Progenitor cell of endocrine pancreas (in vitro differentiated cells): Measurements from ENCODE around the gene ZMYND8. TPM values are rescaled to one million over a fixed set of nuclear protein-coding genes. Genes with fewer than 3 reads are reported as not detected.
"Not testable (repeated sequence)": the region's sequence is repeated elsewhere in the genome, so short reads cannot be mapped to it uniquely, and the experiment has no call there.

Experiments used
- DNase-seq: peaks from one replicate; pipeline ENCODE4 v3.0.0; 2021; ENCODE audit warnings: low spot score; ENCODE audit not compliant: unreplicated experiment
- H3K27ac Mint-ChIP-seq: 2 replicates; pipeline ENCODE4 v1.8.0; 2021; ENCODE audit warnings: mild to moderate bottlenecking, moderate library complexity, mixed read lengths
- H3K27me3 Mint-ChIP-seq: 2 replicates; pipeline ENCODE4 v1.8.0; 2021; ENCODE audit warnings: mixed read lengths
- H3K36me3 Mint-ChIP-seq: 2 replicates; pipeline ENCODE4 v1.8.0; 2022; ENCODE audit warnings: mixed read lengths; ENCODE audit not compliant: insufficient read depth
- H3K4me1 Mint-ChIP-seq: 2 replicates; pipeline ENCODE4 v1.8.0; 2021; ENCODE audit warnings: low read depth, mixed read lengths
- H3K4me3 Mint-ChIP-seq: 2 replicates; pipeline ENCODE4 v1.8.0; 2021; ENCODE audit warnings: low read depth, mild to moderate bottlenecking, moderate library complexity, mixed read lengths
- H3K9me3 Mint-ChIP-seq: 2 replicates; pipeline ENCODE4 v1.8.0; 2021; ENCODE audit warnings: low read depth, mixed read lengths
- CTCF ChIP-seq: fragments of 200-600 bp; sonication (generic); IDR thresholded peaks from one replicate; pipeline ENCODE4 v1.5.0; 2021; ENCODE audit warnings: antibody characterized with exemption, mild to moderate bottlenecking; ENCODE audit not compliant: unreplicated experiment
- total RNA-seq: library from RNA; stranded (reverse); gene quantifications from 2 replicates; pipeline ENCODE4 v1.2.1, GENCODE V29; 2021

Gene ZMYND8
- total RNA-seq, 1 donor from 2014 or later: 102 TPM

GRCh38 chr20:47249913-47250312 lies 106.6 kb downstream of the ZMYND8 start:
- peaks cover 47% of the 10 kb centered on the region for H3K36me3 Mint-ChIP-seq
- H3K4me1 Mint-ChIP-seq: peaks cover 18% of the 10 kb centered on the region
- H3K4me3 Mint-ChIP-seq: no peak overlapping the region
- H3K9me3 Mint-ChIP-seq: no peaks in the 10 kb centered on the region
- no peak for TF ChIP-seq CTCF
- DNase-seq: no peak
- peak overlapping the region; percentile 82 for H3K27ac Mint-ChIP-seq
- H3K27me3 Mint-ChIP-seq: no peaks in the 10 kb centered on the region

GRCh38 chr20:47248448-47248966 lies 108.0 kb downstream of the ZMYND8 start:
- Mint-ChIP-seq H3K27me3 (no peaks in the 10 kb centered on the region), H3K36me3 (peaks cover 42% of the 10 kb centered on the region), H3K27ac (no peak overlapping the region), H3K9me3 (no peaks in the 10 kb centered on the region), H3K4me1 (peaks cover 16% of the 10 kb centered on the region), H3K4me3 (no peak overlapping the region)
- no peak for DNase-seq
- TF ChIP-seq CTCF: no peak

GRCh38 chr20:47247972-47248371 lies 108.5 kb downstream of the ZMYND8 start:
- Mint-ChIP-seq H3K4me3 (no peak overlapping the region), H3K4me1 (peaks cover 17% of the 10 kb centered on the region), H3K27me3 (no peaks in the 10 kb centered on the region), H3K27ac (no peak overlapping the region), H3K9me3 (no peaks in the 10 kb centered on the region), H3K36me3 (peaks cover 40% of the 10 kb centered on the region)
- TF ChIP-seq CTCF: no peak
- no peak for DNase-seq

GRCh38 chr20:47246061-47246777 lies 110.3 kb downstream of the ZMYND8 start:
- no peak for DNase-seq
- Mint-ChIP-seq H3K27me3 (no peaks in the 10 kb centered on the region), H3K27ac (no peak overlapping the region), H3K36me3 (peaks cover 44% of the 10 kb centered on the region), H3K4me3 (no peak overlapping the region), H3K9me3 (no peaks in the 10 kb centered on the region), H3K4me1 (peaks cover 19% of the 10 kb centered on the region)
- TF ChIP-seq CTCF: no peak

- not testable (repeated sequence) for DNase-seq, H3K27ac Mint-ChIP-seq, H3K4me1 Mint-ChIP-seq, H3K9me3 Mint-ChIP-seq, H3K4me3 Mint-ChIP-seq, H3K27me3 Mint-ChIP-seq
- peaks cover 36% of the 10 kb centered on the region for H3K36me3 Mint-ChIP-seq
Measured at GRCh38 chr20:47245166-47245565, 111.3 kb downstream of the ZMYND8 start.

GRCh38 chr20:47244451-47244850 lies 112.0 kb downstream of the ZMYND8 start:
- Mint-ChIP-seq H3K27me3 (no peaks in the 10 kb centered on the region), H3K4me3 (no peak overlapping the region), H3K9me3 (no peaks in the 10 kb centered on the region), H3K27ac (no peak overlapping the region), H3K36me3 (peaks cover 37% of the 10 kb centered on the region), H3K4me1 (peaks cover 5% of the 10 kb centered on the region)
- TF ChIP-seq CTCF: no peak
- no peak for DNase-seq
